Endodermal cell (in vitro differentiated cells): ENCODE measurements around the gene LRMDA. TPM values are rescaled to one million over a fixed set of nuclear protein-coding genes. Genes with fewer than 3 reads are reported as not detected.
"Not testable (repeated sequence)": the region's sequence is repeated elsewhere in the genome, so short reads cannot be mapped to it uniquely, and the experiment has no call there.

Source experiments
- DNase-seq: peaks from one replicate; pipeline ENCODE4 v3.0.0-alpha.2; 2017
- H3K27ac ChIP-seq: 2 replicates; pipeline ENCODE4 v1.5.1; 2013; ENCODE audit warnings: mild to moderate bottlenecking, low read depth, low read length, moderate library complexity
- H3K27me3 ChIP-seq: 2 replicates; pipeline ENCODE4 v1.6.1; 2013; ENCODE audit warnings: mild to moderate bottlenecking, low read length, moderate library complexity; ENCODE audit not compliant: insufficient read depth, control insufficient read depth, poor library complexity, severe bottlenecking
- H3K36me3 ChIP-seq: 2 replicates; pipeline ENCODE4 v1.7.0; 2013; ENCODE audit warnings: mild to moderate bottlenecking, low read length, moderate library complexity; ENCODE audit not compliant: control insufficient read depth, insufficient read depth
- H3K4me1 ChIP-seq: one replicate; pipeline ENCODE4 v1.7.0; 2013; ENCODE audit warnings: low read length; ENCODE audit not compliant: control insufficient read depth, insufficient read depth
- H3K4me3 ChIP-seq: 2 replicates; pipeline ENCODE4 v1.5.1; 2013; ENCODE audit warnings: mild to moderate bottlenecking, low read length, moderate library complexity
- H3K9ac ChIP-seq: 2 replicates; pipeline ENCODE4 v1.6.1; 2013; ENCODE audit warnings: mild to moderate bottlenecking, low read length, moderate library complexity; ENCODE audit not compliant: poor library complexity, severe bottlenecking; ENCODE audit errors: extremely low read depth
- H3K9me3 ChIP-seq: 2 replicates; pipeline ENCODE4 v1.6.1; 2013; ENCODE audit warnings: mild to moderate bottlenecking, low read length, moderate library complexity; ENCODE audit not compliant: control insufficient read depth
- H3K27ac Mint-ChIP-seq: 2 replicates; pipeline ENCODE4 v1.8.0; 2020; ENCODE audit warnings: mixed read lengths
- H3K27me3 Mint-ChIP-seq: 2 replicates; pipeline ENCODE4 v1.8.0; 2021; ENCODE audit warnings: mild to moderate bottlenecking, mixed read lengths; ENCODE audit not compliant: insufficient read depth
- H3K36me3 Mint-ChIP-seq: 2 replicates; pipeline ENCODE4 v1.8.0; 2020; ENCODE audit warnings: low read depth, mixed read lengths
- H3K4me1 Mint-ChIP-seq: 2 replicates; pipeline ENCODE4 v1.8.0; 2020; ENCODE audit warnings: mixed read lengths
- H3K4me3 Mint-ChIP-seq: 2 replicates; pipeline ENCODE4 v1.8.0; 2020; ENCODE audit warnings: mild to moderate bottlenecking, moderate library complexity, mixed read lengths
- H3K9me3 Mint-ChIP-seq: 2 replicates; pipeline ENCODE4 v1.8.0; 2020; ENCODE audit warnings: mild to moderate bottlenecking, mixed read lengths
- CTCF ChIP-seq: fragments of 200-600 bp; sonication (generic); conservative IDR thresholded peaks from 2 replicates; pipeline ENCODE4 v1.5.0; 2021; ENCODE audit warnings: antibody characterized with exemption, mild to moderate bottlenecking
- WGBS, 2 experiments: methylation state at CpG; one replicate each; pipeline versions ENCODE4 v1.1.5 to v1.1.7; 2013; ENCODE audit warnings: missing lambda C conversion rate in 2 of 2, mixed read lengths in 1 of 2; ENCODE audit not compliant: insufficient coverage in 1 of 2, insufficient read length in 1 of 2; 5-methylcytosine and 5-hydroxymethylcytosine counted together
- total RNA-seq, 2 donors: library from RNA; stranded (reverse); fragmentation: NEBNext Ultra II Directional in 1 of 2; extraction: Animal tissue kit (Norgen Biotek cat#: 25700) in 1 of 2; gene quantifications; 2 replicates in 1 of 2; 3 replicates in 1 of 2; pipeline ENCODE4 v1.2.1, GENCODE V29; 2021

LRMDA gene
- total RNA-seq, 2 donors from 2014 or later, result 1.7 to 5.1 TPM

- Mint-ChIP-seq H3K27me3 (peaks cover 4% of the 10 kb centered on the region), H3K9me3 (no peaks in the 10 kb centered on the region), H3K4me3 (no peak overlapping the region), H3K27ac (no peak overlapping the region), H3K36me3 (no peaks in the 10 kb centered on the region), H3K4me1 (peaks cover 13% of the 10 kb centered on the region)
- no peak for DNase-seq
- no peak for TF ChIP-seq CTCF
- H3K36me3 ChIP-seq, result no peaks in the 10 kb centered on the region
- H3K9me3 ChIP-seq, result no peaks in the 10 kb centered on the region
- peaks cover 3% of the 10 kb centered on the region for H3K27me3 ChIP-seq
- 94 to 95% methylated on average over 3 of the region's 3 CpGs for WGBS, 2 experiments
- no peak overlapping the region for H3K4me3 ChIP-seq
- H3K27ac ChIP-seq, result no peak overlapping the region
- H3K4me1 ChIP-seq, result peaks cover 11% of the 10 kb centered on the region
- no peak overlapping the region for H3K9ac ChIP-seq
Observed at GRCh38 chr10:75619635-75620034, 188.2 kb downstream of the LRMDA start.

- Histone ChIP-seq H3K4me3 (no peak overlapping the region), H3K36me3 (no peaks in the 10 kb centered on the region), H3K27me3 (peaks cover 3% of the 10 kb centered on the region), H3K9me3 (no peaks in the 10 kb centered on the region), H3K27ac (no peak overlapping the region), H3K9ac (no peak overlapping the region), H3K4me1 (peaks cover 11% of the 10 kb centered on the region)
- Mint-ChIP-seq H3K4me3 (no peak overlapping the region), H3K36me3 (no peaks in the 10 kb centered on the region), H3K27me3 (peaks cover 2% of the 10 kb centered on the region), H3K4me1 (peaks cover 17% of the 10 kb centered on the region), H3K27ac (no peak overlapping the region), H3K9me3 (no peaks in the 10 kb centered on the region)
- no peak for DNase-seq
- TF ChIP-seq CTCF, result no peak
Observed at GRCh38 chr10:75620356-75620755, 188.9 kb downstream of the LRMDA start.

GRCh38 chr10:75621003-75621402 lies 189.6 kb downstream of the LRMDA start:
- not testable (repeated sequence) for H3K27me3 Mint-ChIP-seq, H3K9me3 ChIP-seq, H3K27ac ChIP-seq, H3K4me3 ChIP-seq, H3K36me3 Mint-ChIP-seq, H3K4me3 Mint-ChIP-seq, H3K27me3 ChIP-seq, H3K9me3 Mint-ChIP-seq, DNase-seq, H3K9ac ChIP-seq, H3K36me3 ChIP-seq, H3K27ac Mint-ChIP-seq
- peaks cover 17% of the 10 kb centered on the region for H3K4me1 Mint-ChIP-seq
- 81% methylated on average over 4 of the region's 4 CpGs; no CpG with 5 or more reads in 1 of the 2 experiments for WGBS, 2 experiments
- peaks cover 11% of the 10 kb centered on the region for H3K4me1 ChIP-seq

- peaks cover 17% of the 10 kb centered on the region for H3K4me1 Mint-ChIP-seq
- Histone ChIP-seq H3K4me1 (peaks cover 11% of the 10 kb centered on the region), H3K27me3 (peaks cover 19% of the 10 kb centered on the region), H3K36me3 (no peaks in the 10 kb centered on the region), H3K4me3 (no peak overlapping the region), H3K9me3 (no peaks in the 10 kb centered on the region), H3K27ac (no peak overlapping the region), H3K9ac (no peak overlapping the region)
- peaks cover 13% of the 10 kb centered on the region for H3K27me3 Mint-ChIP-seq
- TF ChIP-seq CTCF, result no peak
- no peaks in the 10 kb centered on the region for H3K9me3 Mint-ChIP-seq
- WGBS, 2 experiments, result 89% methylated on average over 1 of the region's 1 CpG; no CpG with 5 or more reads in 1 of the 2 experiments
- no peak overlapping the region for H3K4me3 Mint-ChIP-seq
- H3K36me3 Mint-ChIP-seq, result no peaks in the 10 kb centered on the region
- no peak for DNase-seq
- H3K27ac Mint-ChIP-seq, result no peak overlapping the region
Observed at GRCh38 chr10:75622503-75622902, 191.1 kb downstream of the LRMDA start.
